Measurements from ENCODE around the gene ZSWIM7. TPM values are rescaled to one million over a fixed set of nuclear protein-coding genes. Genes with fewer than 3 reads are reported as not detected.

Gene ZSWIM7
- total RNA-seq, 1 experiment from 2014 or later, result 37.8 TPM

DNA sequence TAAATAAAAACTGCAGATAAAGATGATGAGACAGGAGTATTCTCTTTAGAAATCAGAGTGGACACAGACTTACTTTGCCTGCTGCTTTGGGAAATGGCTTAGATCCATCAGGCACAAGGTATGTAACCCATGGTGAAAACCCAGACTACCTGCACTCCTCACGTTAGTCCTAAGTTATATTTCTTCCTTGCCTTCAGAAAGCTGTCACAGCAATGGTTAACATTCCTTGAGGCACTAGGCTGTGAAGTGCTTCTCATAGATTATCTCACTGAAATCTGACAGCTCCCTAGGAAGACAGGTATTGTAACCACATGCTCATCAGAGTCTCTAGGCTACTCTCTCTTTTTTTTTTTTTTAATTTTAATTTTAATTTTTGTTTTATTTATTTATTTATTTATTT, 20.9 kb downstream of the ZSWIM7 start:
- peaks cover 7 to 12% of the 10 kb centered on the region in 2 experiments for H3K4me1 Mint-ChIP-seq
- Histone ChIP-seq H3K79me2 (ENCODE audit: insufficient read depth, low read length) (no peaks in the 10 kb centered on the region), H3K56ac (ENCODE audit: insufficient read length, low read depth, low read length) (no peak overlapping the region), H3K4me1 (ENCODE audit: insufficient read depth, low read length) (no peaks in the 10 kb centered on the region; the same call in 1 of the 2 replicates), H3K23ac (ENCODE audit: insufficient read length, low read depth, low read length) (no peak overlapping the region), H2BK20ac (ENCODE audit: low read depth, low read length, poor library complexity, severe bottlenecking) (no peak overlapping the region), H2BK120ac (ENCODE audit: low read depth, low read length, poor library complexity, severe bottlenecking) (no peak overlapping the region), H4K20me1 (ENCODE audit: control insufficient read depth, insufficient read depth, insufficient read length) (no peaks in the 10 kb centered on the region), H3K9ac (ENCODE audit: extremely low read depth, insufficient read length, low read length) (no peak overlapping the region), H4K5ac (ENCODE audit: insufficient read length, low read depth, low read length) (no peak overlapping the region), H3K4me2 (ENCODE audit: insufficient read depth, insufficient read length, low read length) (no peak overlapping the region), H3K79me1 (ENCODE audit: insufficient read depth, low read depth, low read length, poor library complexity, severe bottlenecking) (no peaks in the 10 kb centered on the region), H3K9me3 (ENCODE audit: control insufficient read depth, low read depth, low read length) (peaks cover 5% of the 10 kb centered on the region), H3K14ac (ENCODE audit: insufficient read depth, low read length) (no peak overlapping the region), H3K23me2 (ENCODE audit: insufficient read length, low read depth, low read length, poor library complexity, severe bottlenecking) (no peaks in the 10 kb centered on the region), H3K18ac (ENCODE audit: insufficient read length, low read depth, low read length) (no peak overlapping the region), H4K91ac (ENCODE audit: insufficient read length, low read depth, low read length) (no peak overlapping the region), H2BK12ac (ENCODE audit: insufficient read length, low read depth, low read length) (no peak overlapping the region), H3K27ac (ENCODE audit: insufficient read length, low read depth, low read length) (no peak overlapping the region), H2AK5ac (ENCODE audit: insufficient read length, low read length) (no peak overlapping the region), H2BK15ac (ENCODE audit: low read depth, low read length) (no peak overlapping the region), H2AFZ (ENCODE audit: low read length) (no peak overlapping the region), H3K27me3 (ENCODE audit: insufficient read depth, low read length) (no peaks in the 10 kb centered on the region), H4K8ac (replicated peaks; ENCODE audit: insufficient read length, low read depth, low read length) (no peak overlapping the region), H3K4ac (ENCODE audit: low read depth, low read length) (no peak overlapping the region), H3T11ph (ENCODE audit: low read length) (no peak overlapping the region), H2BK5ac (ENCODE audit: insufficient read length, low read length) (no peak overlapping the region)
- no peak overlapping the region for H3K27ac Mint-ChIP-seq
- H3K9me3 Mint-ChIP-seq, result peaks cover 6 to 8% of the 10 kb centered on the region in 2 experiments; a peak in 3 of 5 replicates
- no peak overlapping the region for H3K4me3 Mint-ChIP-seq
- TF ChIP-seq, protein P1, sequence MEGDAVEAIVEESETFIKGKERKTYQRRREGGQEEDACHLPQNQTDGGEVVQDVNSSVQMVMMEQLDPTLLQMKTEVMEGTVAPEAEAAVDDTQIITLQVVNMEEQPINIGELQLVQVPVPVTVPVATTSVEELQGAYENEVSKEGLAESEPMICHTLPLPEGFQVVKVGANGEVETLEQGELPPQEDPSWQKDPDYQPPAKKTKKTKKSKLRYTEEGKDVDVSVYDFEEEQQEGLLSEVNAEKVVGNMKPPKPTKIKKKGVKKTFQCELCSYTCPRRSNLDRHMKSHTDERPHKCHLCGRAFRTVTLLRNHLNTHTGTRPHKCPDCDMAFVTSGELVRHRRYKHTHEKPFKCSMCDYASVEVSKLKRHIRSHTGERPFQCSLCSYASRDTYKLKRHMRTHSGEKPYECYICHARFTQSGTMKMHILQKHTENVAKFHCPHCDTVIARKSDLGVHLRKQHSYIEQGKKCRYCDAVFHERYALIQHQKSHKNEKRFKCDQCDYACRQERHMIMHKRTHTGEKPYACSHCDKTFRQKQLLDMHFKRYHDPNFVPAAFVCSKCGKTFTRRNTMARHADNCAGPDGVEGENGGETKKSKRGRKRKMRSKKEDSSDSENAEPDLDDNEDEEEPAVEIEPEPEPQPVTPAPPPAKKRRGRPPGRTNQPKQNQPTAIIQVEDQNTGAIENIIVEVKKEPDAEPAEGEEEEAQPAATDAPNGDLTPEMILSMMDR (conservative IDR thresholded peaks at IDR 0.05), result no peak
- WGBS (ENCODE audit: extremely low coverage, insufficient read length, low lambda C conversion rate), result no CpG with 5 or more reads among the region's 1 CpG
- H3K27me3 Mint-ChIP-seq (ENCODE audit: low read depth), result no peaks in the 10 kb centered on the region
- H3K36me3 Mint-ChIP-seq (ENCODE audit: insufficient read depth in 1 of 3, low read depth in 3 of 3), result peaks cover 38 to 67% (median 62%) of the 10 kb centered on the region in 3 experiments
- DNase-seq, result no peak
